ENCODE data around the gene CTNND2. TPM values are rescaled to one million over a fixed set of nuclear protein-coding genes. Genes with fewer than 3 reads are reported as not detected.

Gene CTNND2
- polyA plus RNA-seq, 1 experiment, result not detected

- DNase-seq (ENCODE audit: low read depth, low spot score), result no peak
- no peak overlapping the region for H3K27ac ChIP-seq (ENCODE audit: low read depth, low read length)
- POLR2A ChIA-PET, result no interaction called here
- TF ChIP-seq, protein P1, sequence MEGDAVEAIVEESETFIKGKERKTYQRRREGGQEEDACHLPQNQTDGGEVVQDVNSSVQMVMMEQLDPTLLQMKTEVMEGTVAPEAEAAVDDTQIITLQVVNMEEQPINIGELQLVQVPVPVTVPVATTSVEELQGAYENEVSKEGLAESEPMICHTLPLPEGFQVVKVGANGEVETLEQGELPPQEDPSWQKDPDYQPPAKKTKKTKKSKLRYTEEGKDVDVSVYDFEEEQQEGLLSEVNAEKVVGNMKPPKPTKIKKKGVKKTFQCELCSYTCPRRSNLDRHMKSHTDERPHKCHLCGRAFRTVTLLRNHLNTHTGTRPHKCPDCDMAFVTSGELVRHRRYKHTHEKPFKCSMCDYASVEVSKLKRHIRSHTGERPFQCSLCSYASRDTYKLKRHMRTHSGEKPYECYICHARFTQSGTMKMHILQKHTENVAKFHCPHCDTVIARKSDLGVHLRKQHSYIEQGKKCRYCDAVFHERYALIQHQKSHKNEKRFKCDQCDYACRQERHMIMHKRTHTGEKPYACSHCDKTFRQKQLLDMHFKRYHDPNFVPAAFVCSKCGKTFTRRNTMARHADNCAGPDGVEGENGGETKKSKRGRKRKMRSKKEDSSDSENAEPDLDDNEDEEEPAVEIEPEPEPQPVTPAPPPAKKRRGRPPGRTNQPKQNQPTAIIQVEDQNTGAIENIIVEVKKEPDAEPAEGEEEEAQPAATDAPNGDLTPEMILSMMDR (IDR thresholded peaks at IDR 0.05; ENCODE audit: low read depth, low read length), result no peak
- no peak overlapping the region for H3K4me3 ChIP-seq (ENCODE audit: low read depth, low read length)
- no peaks in the 10 kb centered on the region for H3K27me3 ChIP-seq (ENCODE audit: control insufficient read depth, insufficient read depth, low read length)
- no peaks in the 10 kb centered on the region for H3K9me3 ChIP-seq (ENCODE audit: control insufficient read depth, insufficient read depth, low read length)
- CTCF ChIA-PET, result no interaction called here
Observed at GRCh38 chr5:11261241-11261640, 643.0 kb downstream of the CTNND2 start.

- TF ChIP-seq, protein P1 (IDR thresholded peaks at IDR 0.05; ENCODE audit: low read depth, low read length), result no peak
- ChIA-PET POLR2A (no interaction called here), CTCF (interaction anchor here (1.2 kb wide), 1 partner anchor 9 kb away, joined by 4 read pairs; no protein-coding TSS in a partner anchor)
- Histone ChIP-seq H3K27ac (ENCODE audit: low read depth, low read length) (no peak overlapping the region), H3K4me3 (ENCODE audit: low read depth, low read length) (no peak overlapping the region), H3K9me3 (ENCODE audit: control insufficient read depth, insufficient read depth, low read length) (no peaks in the 10 kb centered on the region), H3K27me3 (ENCODE audit: control insufficient read depth, insufficient read depth, low read length) (no peaks in the 10 kb centered on the region)
- DNase-seq (ENCODE audit: low read depth, low spot score), result no peak
Observed at GRCh38 chr5:11258001-11258400, 646.2 kb downstream of the CTNND2 start.

- no peak for DNase-seq (ENCODE audit: low read depth, low spot score)
- ChIA-PET POLR2A (no interaction called here), CTCF (no interaction called here)
- H3K4me3 ChIP-seq (ENCODE audit: low read depth, low read length), result no peak overlapping the region
- H3K27me3 ChIP-seq (ENCODE audit: control insufficient read depth, insufficient read depth, low read length), result no peaks in the 10 kb centered on the region
- H3K27ac ChIP-seq (ENCODE audit: low read depth, low read length), result no peak overlapping the region
- TF ChIP-seq, protein P1 (IDR thresholded peaks at IDR 0.05; ENCODE audit: low read depth, low read length), result no peak
- no peaks in the 10 kb centered on the region for H3K9me3 ChIP-seq (ENCODE audit: control insufficient read depth, insufficient read depth, low read length)
Observed at GRCh38 chr5:11252523-11252922, 651.7 kb downstream of the CTNND2 start.

GRCh38 chr5:11252075-11252474 lies 652.2 kb downstream of the CTNND2 start:
- Histone ChIP-seq H3K4me3 (ENCODE audit: low read depth, low read length) (no peak overlapping the region), H3K27ac (ENCODE audit: low read depth, low read length) (no peak overlapping the region), H3K27me3 (ENCODE audit: control insufficient read depth, insufficient read depth, low read length) (no peaks in the 10 kb centered on the region), H3K9me3 (ENCODE audit: control insufficient read depth, insufficient read depth, low read length) (no peaks in the 10 kb centered on the region)
- DNase-seq (ENCODE audit: low read depth, low spot score), result no peak
- ChIA-PET POLR2A (no interaction called here), CTCF (interaction anchor here (0.6 kb wide), 1 partner anchor 81 kb away, joined by 3 read pairs; no protein-coding TSS in a partner anchor)
- TF ChIP-seq, protein P1 (IDR thresholded peaks at IDR 0.05; ENCODE audit: low read depth, low read length), result no peak

- POLR2A ChIA-PET, result no interaction called here
- no peaks in the 10 kb centered on the region for H3K9me3 ChIP-seq (ENCODE audit: control insufficient read depth, insufficient read depth, low read length)
- TF ChIP-seq, protein P1 (IDR thresholded peaks at IDR 0.05; ENCODE audit: low read depth, low read length), result no peak
- H3K4me3 ChIP-seq (ENCODE audit: low read depth, low read length), result no peak overlapping the region
- no peak overlapping the region for H3K27ac ChIP-seq (ENCODE audit: low read depth, low read length)
- DNase-seq (ENCODE audit: low read depth, low spot score), result no peak
- no peaks in the 10 kb centered on the region for H3K27me3 ChIP-seq (ENCODE audit: control insufficient read depth, insufficient read depth, low read length)
- CTCF ChIA-PET, result no interaction called here
Observed at GRCh38 chr5:11251247-11251646, 653.0 kb downstream of the CTNND2 start.
